Measurements from ENCODE around the gene CYBB.

The CYBB gene

DNA sequence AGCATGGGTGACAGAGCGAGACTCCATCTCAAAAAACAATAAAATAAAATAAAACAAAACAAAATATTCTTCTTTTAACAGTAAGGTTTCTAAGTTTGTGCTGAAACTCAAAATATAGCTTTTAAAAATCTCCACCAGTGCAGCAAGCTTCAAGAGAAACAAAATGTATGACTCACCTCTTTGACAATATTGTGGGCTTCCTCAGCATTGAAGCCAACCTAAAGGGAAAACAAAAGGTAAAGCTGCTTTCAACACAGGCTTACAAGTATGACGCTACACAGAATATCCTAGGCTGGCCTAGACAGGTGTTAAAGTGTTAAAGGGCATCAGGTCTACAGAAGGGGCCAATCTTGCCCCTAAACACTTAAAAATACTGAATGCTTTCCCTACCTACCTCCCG, 66.3 kb downstream of the CYBB start:
- DNase-seq, result peak; percentile 6

- DNase-seq, result no peak
Measured at GRCh38 chrX:37846558-37846933, 66.7 kb downstream of the CYBB start.

GRCh38 chrX:37846934-37847732, 67.3 kb downstream of the CYBB start, which contains the start of gene DYNLT3:
DYNLT3 (minus strand) TSS chrX:37847571; CDS start chrX:37847510, 61 bp downstream.
- peak; percentile 85 for DNase-seq

GRCh38 chrX:37847733-37848197, 67.9 kb downstream of the CYBB start:
- DNase-seq, result no peak

GRCh38 chrX:37854148-37854547, 74.3 kb downstream of the CYBB start:
- DNase-seq, result no peak

DNA sequence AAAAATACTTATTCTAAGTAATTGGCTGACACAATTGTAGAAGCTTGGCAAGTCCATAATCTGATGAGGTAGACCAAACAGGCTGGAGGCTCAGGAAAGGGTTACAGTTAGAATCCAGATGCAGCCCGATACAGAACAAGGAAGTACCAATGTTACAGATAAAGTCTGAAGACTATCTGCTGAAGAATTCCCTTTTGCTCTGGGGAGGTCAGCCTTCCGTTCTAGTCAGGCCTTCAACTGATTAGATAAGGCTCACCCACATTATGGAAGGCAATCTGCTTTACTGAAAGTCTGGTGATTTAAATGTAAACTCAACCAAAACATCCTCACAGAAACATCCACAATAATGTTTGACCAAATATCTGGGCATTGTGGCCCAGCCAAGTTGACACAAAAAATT, 74.9 kb downstream of the CYBB start:
- DNase-seq, result no peak

GRCh38 chrX:37860721-37861120, 80.9 kb downstream of the CYBB start:
- DNase-seq, result no peak

- no peak for DNase-seq
Measured at GRCh38 chrX:37862851-37863250, 83.0 kb downstream of the CYBB start.

All from activated CD4-positive, alpha-beta T cell treated with anti-CD3 and anti-CD28 coated beads, Interleukin-2, Interleukin-6, amounts not matched to agents 100 ng/mL and 50 ng/mL, durations not matched to agents 16 hours and 8 hours (primary cell).